HL-60 (cell line): Measurements from ENCODE around the gene LCN6.
"Not testable (repeated sequence)": the region's sequence is repeated elsewhere in the genome, so short reads cannot be mapped to it uniquely, and the experiment has no call there.

Source experiments
- DNase-seq, 2 experiments: peaks; one replicate each; pipeline ENCODE4 v3.0.0-alpha.2; 2010 to 2020; ENCODE audit warnings: low read depth in 1 of 2, low spot score in 1 of 2
- H3K27ac ChIP-seq: fragments of 250-450 bp; sonication (Bioruptor Pico); replicated peaks from 2 replicates; pipeline ENCODE4 v1.5.1; 2020; ENCODE audit warnings: mild to moderate bottlenecking, moderate library complexity
- H3K27me3 ChIP-seq: fragments of 250-450 bp; sonication (Bioruptor Pico); 2 replicates; pipeline ENCODE4 v1.5.1; 2021; ENCODE audit warnings: mild to moderate bottlenecking, moderate library complexity; ENCODE audit not compliant: insufficient read depth, poor library complexity, severe bottlenecking
- H3K4me3 ChIP-seq: replicated peaks from 2 replicates; pipeline ENCODE4 v1.5.1; 2011; ENCODE audit warnings: mild to moderate bottlenecking, control low read depth, low read length; ENCODE audit not compliant: insufficient read depth
- GABPA ChIP-seq: IDR thresholded peaks from 2 replicates; pipeline ENCODE4 v1.6.1; 2012; ENCODE audit warnings: low read depth
- POLR2AphosphoS5 ChIP-seq: IDR thresholded peaks from 2 replicates; pipeline ENCODE4 v1.6.1; 2012; ENCODE audit warnings: low read depth
- REST ChIP-seq: IDR thresholded peaks from 2 replicates; pipeline ENCODE4 v1.6.1; 2012; ENCODE audit warnings: low read depth; ENCODE audit not compliant: insufficient replicate concordance
- SPI1 ChIP-seq: IDR thresholded peaks from 2 replicates; pipeline ENCODE4 v1.6.1; 2012; ENCODE audit warnings: low read depth, mild to moderate bottlenecking, borderline replicate concordance
- TF ChIP-seq, protein P1 (sequence below): IDR thresholded peaks from one replicate; pipeline ENCODE4 v1.5.1; 2011; ENCODE audit warnings: low read length, control low read depth, inconsistent platforms; ENCODE audit not compliant: insufficient read depth

LCN6 gene

GRCh38 chr9:136711751-136712689 is 36.3 kb downstream of the LCN6 start, which contains the start of gene DIPK1B:
DIPK1B (plus strand) TSS chr9:136712572; CDS start chr9:136712666, 94 bp downstream.
- H3K4me3 ChIP-seq = peak within 1 kb of the TSS; percentile 49
- DNase-seq = no peak
- H3K27ac ChIP-seq = no peak within 1 kb of the TSS

GRCh38 chr9:136711219-136711648 is 37.1 kb downstream of the LCN6 start:
- not testable (repeated sequence) for H3K27me3 ChIP-seq, DNase-seq, H3K4me3 ChIP-seq, H3K27ac ChIP-seq

More at GRCh38 chr9:136711751-136712689, 36.3 kb downstream of the LCN6 start, which contains the start of gene DIPK1B:
- no peaks in the 10 kb centered on the region for H3K27me3 ChIP-seq
- no peak for TF ChIP-seq GABPA
- no peak for TF ChIP-seq POLR2AphosphoS5
- no peak for TF ChIP-seq SPI1
- TF ChIP-seq, protein P1, sequence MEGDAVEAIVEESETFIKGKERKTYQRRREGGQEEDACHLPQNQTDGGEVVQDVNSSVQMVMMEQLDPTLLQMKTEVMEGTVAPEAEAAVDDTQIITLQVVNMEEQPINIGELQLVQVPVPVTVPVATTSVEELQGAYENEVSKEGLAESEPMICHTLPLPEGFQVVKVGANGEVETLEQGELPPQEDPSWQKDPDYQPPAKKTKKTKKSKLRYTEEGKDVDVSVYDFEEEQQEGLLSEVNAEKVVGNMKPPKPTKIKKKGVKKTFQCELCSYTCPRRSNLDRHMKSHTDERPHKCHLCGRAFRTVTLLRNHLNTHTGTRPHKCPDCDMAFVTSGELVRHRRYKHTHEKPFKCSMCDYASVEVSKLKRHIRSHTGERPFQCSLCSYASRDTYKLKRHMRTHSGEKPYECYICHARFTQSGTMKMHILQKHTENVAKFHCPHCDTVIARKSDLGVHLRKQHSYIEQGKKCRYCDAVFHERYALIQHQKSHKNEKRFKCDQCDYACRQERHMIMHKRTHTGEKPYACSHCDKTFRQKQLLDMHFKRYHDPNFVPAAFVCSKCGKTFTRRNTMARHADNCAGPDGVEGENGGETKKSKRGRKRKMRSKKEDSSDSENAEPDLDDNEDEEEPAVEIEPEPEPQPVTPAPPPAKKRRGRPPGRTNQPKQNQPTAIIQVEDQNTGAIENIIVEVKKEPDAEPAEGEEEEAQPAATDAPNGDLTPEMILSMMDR = no peak
- TF ChIP-seq REST = no peak

DNA sequence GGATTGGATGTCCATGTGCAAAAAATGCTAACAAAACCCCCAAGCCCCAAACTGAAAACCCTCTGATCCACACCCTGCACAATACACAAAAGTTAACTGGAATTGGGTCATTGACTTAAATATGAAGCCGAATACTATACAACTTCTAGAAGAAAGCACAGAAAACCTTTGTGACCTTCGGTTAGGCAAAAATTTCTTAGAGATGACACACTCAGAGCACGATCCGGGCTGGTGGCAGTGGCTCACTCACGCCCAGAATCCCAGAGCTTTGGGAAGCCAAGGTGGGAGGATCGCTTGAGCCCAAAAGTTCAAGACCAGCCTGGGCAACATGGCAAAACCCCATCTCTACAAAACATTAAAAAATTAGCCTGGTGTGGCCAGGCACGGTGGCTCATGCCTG is 37.8 kb downstream of the LCN6 start:
- DNase-seq = no peak
- no peak overlapping the region for H3K27ac ChIP-seq
- H3K27me3 ChIP-seq = no peaks in the 10 kb centered on the region
- H3K4me3 ChIP-seq = no peak overlapping the region
- TF ChIP-seq POLR2AphosphoS5 = no peak
- TF ChIP-seq SPI1 = no peak
- no peak for TF ChIP-seq REST
- TF ChIP-seq, protein P1 = no peak
- TF ChIP-seq GABPA = no peak

- TF ChIP-seq SPI1 = no peak
- TF ChIP-seq POLR2AphosphoS5 = no peak
- TF ChIP-seq REST = no peak
- TF ChIP-seq GABPA = no peak
- TF ChIP-seq, protein P1 = no peak
- Histone ChIP-seq H3K27me3 (no peaks in the 10 kb centered on the region), H3K27ac (no peak overlapping the region), H3K4me3 (no peak overlapping the region)
- no peak for DNase-seq
Measured at GRCh38 chr9:136709454-136710109, 38.7 kb downstream of the LCN6 start.
